Measurements from ENCODE around the gene HOXC6.
A peak's percentile ranks its signal among the peaks of the same experiment; 100 is the strongest.
"Not testable (repeated sequence)": the region's sequence is repeated elsewhere in the genome, so short reads cannot be mapped to it uniquely, and the experiment has no call there.

HOXC6 gene

GRCh38 chr12:54039417-54040147 is 11.3 kb downstream of the HOXC6 start:
- no peak for DNase-seq (ENCODE audit: low spot score)

- DNase-seq (ENCODE audit: low spot score): peak; percentile 81
Measured at GRCh38 chr12:54040148-54040494, 11.9 kb downstream of the HOXC6 start.

- no peak for DNase-seq (ENCODE audit: low spot score)
Measured at GRCh38 chr12:54040648-54041047, 12.4 kb downstream of the HOXC6 start.

GRCh38 chr12:54041097-54041690 is 13.0 kb downstream of the HOXC6 start:
- DNase-seq (ENCODE audit: low spot score): no peak

- not testable (repeated sequence) for DNase-seq (ENCODE audit: low spot score)
Measured at GRCh38 chr12:54042033-54042432, 13.8 kb downstream of the HOXC6 start.

GRCh38 chr12:54042970-54043853 is 15.0 kb downstream of the HOXC6 start:
- DNase-seq (ENCODE audit: low spot score): no peak

GRCh38 chr12:54044425-54045103 is 16.3 kb downstream of the HOXC6 start:
- no peak for DNase-seq (ENCODE audit: low spot score)

GRCh38 chr12:54045401-54045800 is 17.2 kb downstream of the HOXC6 start:
- no peak for DNase-seq (ENCODE audit: low spot score)

GRCh38 chr12:54045868-54046521 is 17.8 kb downstream of the HOXC6 start:
- DNase-seq (ENCODE audit: low spot score): no peak

- no peak for DNase-seq (ENCODE audit: low spot score)
Measured at GRCh38 chr12:54046809-54047159, 18.5 kb downstream of the HOXC6 start.

- no peak for DNase-seq (ENCODE audit: low spot score)
Measured at GRCh38 chr12:54047160-54047963, 19.1 kb downstream of the HOXC6 start.

GRCh38 chr12:54047964-54048303 is 19.7 kb downstream of the HOXC6 start:
- DNase-seq (ENCODE audit: low spot score): no peak

GRCh38 chr12:54048406-54049093 is 20.3 kb downstream of the HOXC6 start:
- no peak for DNase-seq (ENCODE audit: low spot score)

GRCh38 chr12:54049108-54049507 is 20.9 kb downstream of the HOXC6 start:
- DNase-seq (ENCODE audit: low spot score): no peak

GRCh38 chr12:54050482-54050810 is 22.2 kb downstream of the HOXC6 start:
- no peak for DNase-seq (ENCODE audit: low spot score)

GRCh38 chr12:54051026-54051842 is 23.0 kb downstream of the HOXC6 start:
- DNase-seq (ENCODE audit: low spot score): no peak

- DNase-seq (ENCODE audit: low spot score): peak; percentile 49
Measured at GRCh38 chr12:54051874-54052437, 23.7 kb downstream of the HOXC6 start.

- DNase-seq (ENCODE audit: low spot score): no peak
Measured at GRCh38 chr12:54052438-54053002, 24.3 kb downstream of the HOXC6 start.

All from SK-N-DZ (cell line).